Panc1 (cell line): ENCODE results near the gene RAB28. TPM values are rescaled to one million over a fixed set of nuclear protein-coding genes. Genes with fewer than 3 reads are reported as not detected.

Source experiments
- ATAC-seq: fragments of 200-7000 bp; cut with Tn5 transposase; 2 replicates; pipeline ENCODE4 v1.9.1; 2020; ENCODE audit warnings: mild to moderate bottlenecking, moderate library complexity
- BruUV-seq: library from RNA; stranded (reverse); fragments of 400-500 nt; replicated peaks from 2 replicates; lab custom pipeline; 2021; lab: Mats Ljungman, UMichigan
- CTCF ChIA-PET: fragments of 300-600 bp; sonication (Branson Sonifier 250); formaldehyde crosslinking; loops from one replicate; lab custom pipeline; 2022; ENCODE audit warnings: antibody characterized with exemption; lab: Charles Lee
- POLR2A ChIA-PET: fragments of 300-600 bp; sonication (Branson Sonifier 250); formaldehyde crosslinking; loops from one replicate; lab custom pipeline; 2022; ENCODE audit warnings: antibody characterized with exemption; lab: Charles Lee
- DNase-seq: peaks from one replicate; pipeline ENCODE4 v3.0.0-alpha.2; 2010; ENCODE audit warnings: low read depth, low spot score
- H3K27ac ChIP-seq: 2 replicates; pipeline ENCODE4 v1.5.1; 2011; ENCODE audit warnings: mild to moderate bottlenecking, low read length, inconsistent platforms
- H3K27me3 ChIP-seq: fragments of 200-500 bp; sonication (Bioruptor generic); 2 replicates; pipeline ENCODE4 v1.6.0; 2014; ENCODE audit warnings: low read length, inconsistent platforms; ENCODE audit not compliant: control insufficient read depth, insufficient read depth
- H3K36me3 ChIP-seq: fragments of 200-500 bp; sonication (Bioruptor generic); 2 replicates; pipeline ENCODE4 v1.5.1; 2014; ENCODE audit warnings: inconsistent platforms, mild to moderate bottlenecking, low read length, moderate library complexity; ENCODE audit not compliant: control insufficient read depth, insufficient read depth
- H3K4me1 ChIP-seq: 2 replicates; pipeline ENCODE4 v1.5.1; 2011; ENCODE audit warnings: inconsistent platforms, mild to moderate bottlenecking, low read length, moderate library complexity; ENCODE audit not compliant: control insufficient read depth, insufficient read depth
- H3K4me3 ChIP-seq, 2 experiments: 2 replicates each; pipeline ENCODE4 v1.5.1; 2011 to 2012; ENCODE audit warnings: low read depth in 2 of 2, low read length in 2 of 2, mild to moderate bottlenecking in 2 of 2, inconsistent platforms in 1 of 2, moderate library complexity in 1 of 2
- H3K9me3 ChIP-seq: fragments of 200-500 bp; sonication (Bioruptor generic); 2 replicates; pipeline ENCODE4 v1.5.1; 2014; ENCODE audit warnings: low read depth, mild to moderate bottlenecking, inconsistent platforms, low read length, moderate library complexity; ENCODE audit not compliant: control insufficient read depth, insufficient read depth
- CTCF ChIP-seq: fragments of 450-650 bp; IDR thresholded peaks from 2 replicates; pipeline ENCODE4 v1.5.1; 2017; ENCODE audit warnings: mild to moderate bottlenecking
- POLR2AphosphoS5 ChIP-seq: IDR thresholded peaks from 2 replicates; pipeline ENCODE4 v1.6.1; 2012; ENCODE audit warnings: mild to moderate bottlenecking, low read depth, low read length, moderate library complexity
- REST ChIP-seq, 2 experiments: IDR thresholded peaks; 2 replicates each; pipeline ENCODE4 v1.6.1; 2011 to 2012; ENCODE audit warnings: low read depth in 2 of 2, control low read depth in 1 of 2, low read length in 1 of 2, mild to moderate bottlenecking in 1 of 2, moderate library complexity in 1 of 2; ENCODE audit not compliant: insufficient read depth in 1 of 2
- SIN3A ChIP-seq: IDR thresholded peaks from 2 replicates; pipeline ENCODE4 v1.6.1; 2012; ENCODE audit warnings: low read depth, mild to moderate bottlenecking, low read length, moderate library complexity, borderline replicate concordance; ENCODE audit not compliant: insufficient read depth
- TCF7L2 ChIP-seq: IDR thresholded peaks from 2 replicates; pipeline ENCODE4 v1.6.1; 2011; ENCODE audit warnings: mild to moderate bottlenecking, low read depth, low read length, inconsistent platforms
- in situ Hi-C: cut with HindIII; loops from 2 replicates; pipeline ENCODE4 v1.10.0; 2016; ENCODE audit warnings: low sequenced_read_pairs, low pct_unique_long_range_greater_than_20kb
- intact Hi-C: fragments of 100-400 bp; cut with micrococcal nuclease; formaldehyde crosslinking; loops from one replicate; pipeline ENCODE4 v1.10.0; 2022; ENCODE audit not compliant: unreplicated experiment
- total RNA-seq: library from RNA; stranded (reverse); gene quantifications from one replicate; pipeline ENCODE4 v1.2.1, GENCODE V29; 2021; ENCODE audit not compliant: unreplicated experiment

Gene RAB28
- total RNA-seq, 1 experiment from 2014 or later = 10.2 TPM

- Histone ChIP-seq H3K4me1 (no peaks in the 10 kb centered on the region), H3K9me3 (no peaks in the 10 kb centered on the region), H3K27me3 (no peaks in the 10 kb centered on the region), H3K27ac (no peak overlapping the region), H3K36me3 (no peaks in the 10 kb centered on the region), H3K4me3 (no peak overlapping the region)
- intact Hi-C loops (loop anchor here (10.0 kb wide), 1 partner anchor 161 kb away; the partner anchor contains the start of gene NKX3-2), in situ Hi-C loops (no loop called here)
- no peak for ATAC-seq
- CTCF ChIA-PET = no interaction called here
- no peak for TF ChIP-seq REST (IDR thresholded peaks at IDR 0.05; ENCODE audit: insufficient read depth in 1 of 2, low read depth in 2 of 2, low read length in 1 of 2)
- no peak for TF ChIP-seq CTCF
- TF ChIP-seq TCF7L2 = no peak
- TF ChIP-seq SIN3A = no peak
- no peak for TF ChIP-seq POLR2AphosphoS5
- POLR2A ChIA-PET = no interaction called here
- no TSS peak for BruUV-seq
- no peak for DNase-seq
These were observed 100.1 kb downstream of the RAB28 start for GRCh38 chr4:13384055-13384454.

- H3K27ac ChIP-seq = no peak overlapping the region
- intact Hi-C loops = no loop called here
- no peak for ATAC-seq
- H3K27me3 ChIP-seq = no peaks in the 10 kb centered on the region
- in situ Hi-C loops = no loop called here
- no TSS peak for BruUV-seq
- no peak overlapping the region for H3K4me3 ChIP-seq
- no peaks in the 10 kb centered on the region; the same call in 1 of the 2 replicates for H3K36me3 ChIP-seq
- ChIA-PET POLR2A (interaction anchor here (0.7 kb wide), 1 partner anchor 408 kb away, joined by 13 read pairs; no protein-coding TSS in a partner anchor), CTCF (no interaction called here)
- no peaks in the 10 kb centered on the region for H3K4me1 ChIP-seq
- no peaks in the 10 kb centered on the region for H3K9me3 ChIP-seq
- no peak for DNase-seq
- TF ChIP-seq REST (IDR thresholded peaks at IDR 0.05; ENCODE audit: insufficient read depth in 1 of 2, low read depth in 2 of 2, low read length in 1 of 2) (no peak), POLR2AphosphoS5 (no peak), TCF7L2 (no peak), SIN3A (no peak), CTCF (no peak)
These were observed 105.0 kb downstream of the RAB28 start for GRCh38 chr4:13378973-13379759.
